HTR-8/SVneo (cell line): Measurements from ENCODE around the gene RFTN1.

Source experiments
- DNase-seq: peaks from one replicate; pipeline ENCODE4 v3.0.0; 2011; ENCODE audit warnings: low spot score, mixed read lengths; ENCODE audit not compliant: insufficient read length
- FAIRE-seq: peaks from 2 replicates; lab custom pipeline; 2011; peaks lifted over from hg19 to GRCh38; lab: Jason Lieb, UNC

Gene RFTN1

DNA sequence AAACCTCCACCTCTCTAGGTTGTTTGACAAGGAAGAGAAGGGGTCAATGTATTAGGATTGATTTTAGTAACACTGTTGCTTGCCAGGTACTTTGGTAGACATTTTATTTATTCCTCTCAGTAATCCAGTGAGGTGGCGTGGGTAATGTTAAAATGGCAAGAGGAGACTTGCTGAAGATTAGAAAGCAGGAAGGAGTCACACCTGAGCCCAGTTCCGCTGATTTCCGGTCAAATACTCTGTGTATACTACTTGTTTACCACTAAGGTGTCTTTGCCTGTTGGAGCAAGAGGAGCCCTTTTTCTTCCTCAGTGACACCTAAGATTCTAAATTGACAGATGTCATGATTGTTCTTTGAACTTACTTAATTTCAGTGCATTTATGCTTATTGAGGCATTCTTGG is 246.8 kb downstream of the RFTN1 start:
- no peak for DNase-seq
- no peak for FAIRE-seq
